Hepatocyte (in vitro differentiated cells): ENCODE measurements around the gene PTPN2. TPM values are rescaled to one million over a fixed set of nuclear protein-coding genes. Genes with fewer than 3 reads are reported as not detected.

Experiments
- DNase-seq: peaks from one replicate; pipeline ENCODE4 v3.0.0-alpha.2; 2016; ENCODE audit warnings: low spot score
- H2AFZ ChIP-seq: fragments of 200-600 bp; sonication (generic); 2 replicates; pipeline ENCODE4 v1.6.0; 2016; ENCODE audit warnings: antibody characterized with exemption, mild to moderate bottlenecking
- H3K27ac ChIP-seq: fragments of 200-600 bp; sonication (generic); 2 replicates; pipeline ENCODE4 v1.5.1; 2016; ENCODE audit warnings: mild to moderate bottlenecking
- H3K27me3 ChIP-seq: fragments of 200-600 bp; sonication (generic); 2 replicates; pipeline ENCODE4 v1.6.1; 2016
- H3K36me3 ChIP-seq: fragments of 200-600 bp; sonication (generic); replicated peaks from 2 replicates; pipeline ENCODE4 v1.5.1; 2016; ENCODE audit warnings: low read depth; ENCODE audit not compliant: insufficient read depth
- H3K4me1 ChIP-seq: fragments of 200-600 bp; sonication (generic); 2 replicates; pipeline ENCODE4 v1.5.1; 2016; ENCODE audit warnings: mild to moderate bottlenecking, moderate library complexity; ENCODE audit not compliant: insufficient read depth
- H3K4me2 ChIP-seq: fragments of 200-600 bp; sonication (generic); 2 replicates; pipeline ENCODE4 v1.6.0; 2016
- H3K4me3 ChIP-seq: fragments of 200-600 bp; sonication (generic); 2 replicates; pipeline ENCODE4 v1.5.1; 2016; ENCODE audit warnings: mild to moderate bottlenecking
- H3K79me2 ChIP-seq: fragments of 200-600 bp; sonication (generic); 2 replicates; pipeline ENCODE4 v1.6.0; 2017; ENCODE audit warnings: mild to moderate bottlenecking
- H3K9me2 ChIP-seq: fragments of 200-600 bp; sonication (generic); replicated peaks from 2 replicates; pipeline ENCODE4 v1.6.0; 2017; ENCODE audit warnings: mild to moderate bottlenecking; ENCODE audit not compliant: insufficient read depth
- H3K9me3 ChIP-seq: fragments of 200-600 bp; sonication (generic); 2 replicates; pipeline ENCODE4 v1.5.1; 2016; ENCODE audit warnings: low read depth, mild to moderate bottlenecking
- H4K20me1 ChIP-seq: fragments of 200-600 bp; sonication (generic); 2 replicates; pipeline ENCODE4 v1.6.0; 2016; ENCODE audit warnings: mild to moderate bottlenecking; ENCODE audit not compliant: insufficient read depth, poor library complexity, severe bottlenecking
- CTCF ChIP-seq: fragments of 200-600 bp; sonication (generic); IDR thresholded peaks from 2 replicates; pipeline ENCODE4 v1.5.1; 2016; ENCODE audit warnings: antibody characterized with exemption, mild to moderate bottlenecking; ENCODE audit not compliant: poor library complexity
- EZH2 ChIP-seq: fragments of 200-600 bp; sonication (generic); IDR thresholded peaks from 2 replicates; pipeline ENCODE4 v1.6.1; 2016; ENCODE audit warnings: antibody characterized with exemption, mild to moderate bottlenecking, borderline replicate concordance
- EZH2phosphoT487 ChIP-seq: fragments of 200-600 bp; sonication (generic); IDR thresholded peaks from one replicate; pipeline ENCODE4 v1.6.1; 2018; ENCODE audit warnings: antibody characterized with exemption, mild to moderate bottlenecking, low read depth, moderate library complexity; ENCODE audit not compliant: unreplicated experiment, severe bottlenecking
- WGBS: methylation state at CpG from one replicate; pipeline ENCODE4 v1.1.6; 2016; ENCODE audit warnings: low lambda C conversion rate; ENCODE audit errors: missing lambda C conversion rate; 5-methylcytosine and 5-hydroxymethylcytosine counted together
- polyA plus RNA-seq: library from polyadenylated mRNA; unstranded; fragments of >200 nt; fragmentation: Nextera tagmentation; extraction: Ambion mirVana; gene quantifications from 2 replicates; pipeline ENCODE4 v1.2.1, GENCODE V29; 2016
- total RNA-seq: library from RNA; depleted of rRNA; stranded (reverse); fragments of >200 nt; gene quantifications from 2 replicates; pipeline ENCODE4 v1.2.3, GENCODE V29; 2014

PTPN2 gene
- 36.7 and 40.3 TPM in 2 replicates for total RNA-seq
- polyA plus RNA-seq: 30.5 and 32.0 TPM in 2 replicates

GRCh38 chr18:12883684-12884405 is at the start of gene PTPN2:
PTPN2 (minus strand) TSS chr18:12884237; CDS start chr18:12884141, 96 bp downstream.
- Histone ChIP-seq H3K27ac (peak within 1 kb of the TSS; percentile 100), H4K20me1 (peaks cover 11% of the 10 kb centered on the region), H3K4me2 (peak within 1 kb of the TSS; percentile 93), H3K27me3 (no peaks in the 10 kb centered on the region), H3K4me1 (peaks cover 6% of the 10 kb centered on the region), H3K9me2 (no peaks in the 10 kb centered on the region), H3K4me3 (peak within 1 kb of the TSS; percentile 56), H3K36me3 (no peaks in the 10 kb centered on the region), H3K9me3 (no peaks in the 10 kb centered on the region), H3K79me2 (peaks cover 57% of the 10 kb centered on the region), H2AFZ (peak within 1 kb of the TSS; percentile 69)
- peak; percentile 97 for DNase-seq
- TF ChIP-seq EZH2phosphoT487: no peak
- TF ChIP-seq EZH2: no peak
- no peak for TF ChIP-seq CTCF
- under 1% methylated on average over 32 of the region's 97 CpGs for WGBS

- Histone ChIP-seq H3K36me3 (no peaks in the 10 kb centered on the region), H3K4me2 (no peak overlapping the region), H3K79me2 (no peaks in the 10 kb centered on the region), H3K4me3 (no peak overlapping the region), H4K20me1 (no peaks in the 10 kb centered on the region), H3K9me2 (no peaks in the 10 kb centered on the region), H3K9me3 (no peaks in the 10 kb centered on the region), H3K27me3 (no peaks in the 10 kb centered on the region), H3K4me1 (no peaks in the 10 kb centered on the region), H3K27ac (no peak overlapping the region), H2AFZ (no peak overlapping the region)
- DNase-seq: no peak
- TF ChIP-seq EZH2: no peak
- TF ChIP-seq CTCF: no peak
- no peak for TF ChIP-seq EZH2phosphoT487
Observed at GRCh38 chr18:12933327-12933726, 49.3 kb upstream of the PTPN2 start.

GRCh38 chr18:12930908-12931307 is 46.9 kb upstream of the PTPN2 start:
- Histone ChIP-seq H3K4me3 (no peak overlapping the region), H3K36me3 (no peaks in the 10 kb centered on the region), H3K27me3 (no peaks in the 10 kb centered on the region), H3K9me3 (no peaks in the 10 kb centered on the region), H3K27ac (no peak overlapping the region), H3K4me1 (no peaks in the 10 kb centered on the region), H4K20me1 (no peaks in the 10 kb centered on the region), H3K79me2 (no peaks in the 10 kb centered on the region), H3K9me2 (no peaks in the 10 kb centered on the region), H3K4me2 (no peak overlapping the region), H2AFZ (no peak overlapping the region)
- DNase-seq: no peak
- 79% methylated on average over 3 of the region's 3 CpGs for WGBS
- no peak for TF ChIP-seq CTCF
- TF ChIP-seq EZH2: no peak
